GM12878 (cell line): ENCODE measurements around the gene TARBP2. TPM values are rescaled to one million over a fixed set of nuclear protein-coding genes. Genes with fewer than 3 reads are reported as not detected.

Experiments used
- ATAC-seq: fragments of 200-7000 bp; cut with Tn5 transposase; 3 replicates; pipeline ENCODE4 v1.9.1; 2020; ENCODE audit warnings: mild to moderate bottlenecking, moderate library complexity
- BruUV-seq: library from RNA; stranded (reverse); fragments of 400-500 nt; replicated peaks from 2 replicates; lab custom pipeline; 2021; lab: Mats Ljungman, UMichigan
- CTCF ChIA-PET: fragments of 300-600 bp; sonication (Branson Sonifier 250); formaldehyde crosslinking; extraction: SDS; loops from one replicate; lab custom pipeline; 2021; ENCODE audit warnings: inconsistent platforms; lab: Yijun Ruan, JAX
- POLR2A ChIA-PET: fragments of 350-600 bp; formaldehyde crosslinking; extraction: SDS; loops from one replicate; lab custom pipeline; 2021; ENCODE audit warnings: inconsistent platforms; lab: Charles Lee
- RAD21 ChIA-PET: fragments of 300-600 bp; sonication (Branson Sonifier 250); formaldehyde crosslinking; loops from one replicate; lab custom pipeline; 2023; ENCODE audit warnings: antibody characterized with exemption; ENCODE audit not compliant: unreplicated experiment; lab: Charles Lee
- SMC1A ChIA-PET: fragments of 300-600 bp; sonication (Branson Sonifier 250); formaldehyde crosslinking; loops from one replicate; lab custom pipeline; 2023; ENCODE audit not compliant: unreplicated experiment, uncharacterized antibody; lab: Charles Lee
- DNase-seq: peaks from one replicate; pipeline ENCODE4 v3.0.0-alpha.2; 2011; ENCODE audit warnings: low read depth, low spot score
- FAIRE-seq: peaks from 3 replicates; lab custom pipeline; 2011; peaks lifted over from hg19 to GRCh38; lab: Jason Lieb, UNC
- H2AFZ ChIP-seq: 2 replicates; pipeline ENCODE4 v1.6.0; 2011; ENCODE audit warnings: low read depth, low read length, control low read depth; ENCODE audit not compliant: control insufficient read depth
- H3K27ac ChIP-seq: 2 replicates; pipeline ENCODE4 v1.5.1; 2011; ENCODE audit warnings: control low read depth; ENCODE audit not compliant: control insufficient read depth, insufficient read depth
- H3K27me3 ChIP-seq, 2 experiments: replicated peaks in 1 of 2; 2 replicates each; pipeline versions ENCODE4 v1.6.0 to v1.6.1; 2011; ENCODE audit warnings: low read length in 1 of 2; ENCODE audit not compliant: control insufficient read depth in 2 of 2, insufficient read depth in 2 of 2
- H3K36me3 ChIP-seq, 2 experiments: 2 replicates each; pipeline ENCODE4 v1.5.1; 2011; ENCODE audit warnings: low read length in 1 of 2; ENCODE audit not compliant: control insufficient read depth in 2 of 2, insufficient read depth in 2 of 2
- H3K4me1 ChIP-seq: 2 replicates; pipeline ENCODE4 v1.6.1; 2011; ENCODE audit warnings: mild to moderate bottlenecking, low read length, moderate library complexity, mixed read lengths; ENCODE audit not compliant: control insufficient read depth, insufficient read depth
- H3K4me2 ChIP-seq: 2 replicates; pipeline ENCODE4 v1.6.0; 2011; ENCODE audit warnings: control low read depth; ENCODE audit not compliant: control insufficient read depth, insufficient read depth
- H3K4me3 ChIP-seq: fragments of 200-600 bp; sonication (generic); 2 replicates; pipeline ENCODE4 v1.5.1; 2016
- H3K79me2 ChIP-seq: 2 replicates; pipeline ENCODE4 v1.6.0; 2011; ENCODE audit warnings: low read length; ENCODE audit not compliant: control insufficient read depth, insufficient read depth
- H3K9ac ChIP-seq: 2 replicates; pipeline ENCODE4 v1.8.0; 2011; ENCODE audit warnings: low read length, control low read depth, mixed read lengths; ENCODE audit not compliant: control insufficient read depth, insufficient read depth
- H3K9me3 ChIP-seq: replicated peaks from 3 replicates; pipeline ENCODE4 v1.5.1; 2011; ENCODE audit warnings: mild to moderate bottlenecking, low read length; ENCODE audit not compliant: control insufficient read depth, insufficient read depth
- H4K20me1 ChIP-seq: 2 replicates; pipeline ENCODE4 v1.6.0; 2011; ENCODE audit not compliant: control insufficient read depth, insufficient read depth
- CTCF ChIP-seq, 3 experiments: IDR thresholded peaks in 2 of 3; conservative IDR thresholded peaks in 1 of 3; 2 replicates each; pipeline ENCODE4 v1.5.1; 2011; ENCODE audit warnings: low read depth in 3 of 3, low read length in 3 of 3, mild to moderate bottlenecking in 3 of 3, control low read depth in 2 of 3, moderate library complexity in 2 of 3, inconsistent platforms in 1 of 3, mixed read lengths in 1 of 3; ENCODE audit not compliant: control insufficient read depth in 2 of 3, insufficient read depth in 1 of 3; ENCODE audit errors: extremely low read depth in 1 of 3
- POLR2AphosphoS5 ChIP-seq: IDR thresholded peaks from 2 replicates; pipeline ENCODE4 v1.6.1; 2011; ENCODE audit warnings: mild to moderate bottlenecking, low read length, inconsistent platforms
- TAF1 ChIP-seq: IDR thresholded peaks from 2 replicates; pipeline ENCODE4 v1.6.1; 2011; ENCODE audit warnings: mild to moderate bottlenecking, low read depth, low read length, borderline replicate concordance
- WGBS: methylation state at CpG from one replicate; pipeline ENCODE4 v1.1.6; 2016; ENCODE audit warnings: low lambda C conversion rate; ENCODE audit not compliant: insufficient replicate concordance, insufficient coverage; ENCODE audit errors: missing lambda C conversion rate; 5-methylcytosine and 5-hydroxymethylcytosine counted together
- in situ Hi-C: fragments of 300-500 bp; cut with MboI; formaldehyde crosslinking; loops from 9 replicates; pipeline ENCODE4 v1.14.3; 2018; ENCODE audit warnings: mixed read lengths
- intact Hi-C: fragments of 100-400 bp; cut with micrococcal nuclease; formaldehyde crosslinking; loops from one replicate; pipeline ENCODE4 v1.14.2; 2022; ENCODE audit not compliant: unreplicated experiment
- polyA plus RNA-seq, 11 experiments: library from polyadenylated mRNA; depleted of rRNA in 4 of 11; unstranded in 6 of 11; stranded (reverse) in 5 of 11; fragments of >200 nt; fragmentation: Nextera tagmentation in 4 of 11; fragmentation: Illumina TruSeq in 1 of 11; extraction: Ambion mirVana in 4 of 11; extraction: Trizol in 1 of 11; gene quantifications; 1 replicate in 1 of 11; 2 replicates in 10 of 11; pipeline versions ENCODE4 v1.2.1 to v1.2.3, GENCODE V29; 2011 to 2016; ENCODE audit warnings: inconsistent platforms in 2 of 11, missing spikeins in 2 of 11, low read depth in 1 of 11
- total RNA-seq, 4 experiments: library from RNA; depleted of rRNA in 3 of 4; stranded (reverse); fragments of >200 nt in 3 of 4; fragmentation: Illumina TruSeq in 1 of 4; extraction: Trizol in 1 of 4; gene quantifications; 2 replicates each; pipeline versions ENCODE4 v1.2.1 to v1.2.3, GENCODE V29; 2013 to 2021

The TARBP2 gene
- total and polyA plus RNA-seq, 10 of the 15 experiments (the other 5 are each of a cell fraction or from before 2014, with no cell fraction given), result 5.5 to 60.1 (median 36.8) TPM

GRCh38 chr12:53476769-53477209 lies 24.3 kb upstream of the TARBP2 start:
- intact Hi-C loops (no loop called here), in situ Hi-C loops (loop anchor here (10.0 kb wide), 1 partner anchor 452 kb away; no protein-coding TSS in a partner anchor)
- DNase-seq (no peak), FAIRE-seq (no peak), ATAC-seq (peak; percentile 60)
- Histone ChIP-seq H3K9me3 (no peaks in the 10 kb centered on the region), H3K27ac (no peak overlapping the region), H3K36me3 (peaks cover 25 to 50% of the 10 kb centered on the region in 2 experiments), H3K9ac (no peak overlapping the region), H3K4me2 (no peak overlapping the region), H3K27me3 (no peaks in the 10 kb centered on the region), H2AFZ (no peak overlapping the region), H3K4me3 (no peak overlapping the region), H4K20me1 (peaks cover 3% of the 10 kb centered on the region), H3K79me2 (peaks cover 2% of the 10 kb centered on the region; the same call in 1 of the 2 replicates), H3K4me1 (0 out of 2 replicates have a peak, but pooled peaks cover 2% of the 10 kb centered on the region)
- POLR2A ChIA-PET, result interaction anchor here (0.6 to 1.5 kb wide), 3 partner anchors 9 to 132 kb away, joined by 3 to 4 read pairs (median 4); no protein-coding TSS in a partner anchor
- no TSS peak for BruUV-seq
- RAD21 ChIA-PET, result interaction anchor here (0.5 to 4.2 kb wide), 4 partner anchors 8 to 124 kb away, joined by 3 to 15 read pairs (median 4); no protein-coding TSS in a partner anchor
- WGBS, result 66% methylated on average over 2 of the region's 2 CpGs
- SMC1A ChIA-PET, result interaction anchor here (0.7 to 6.5 kb wide), 11 partner anchors 9 to 153 kb away, joined by 3 to 32 read pairs (median 3); partner anchors contain the start of gene NPFF
- TF ChIP-seq POLR2AphosphoS5 (peak; percentile 36; the same call in 1 of the 2 replicates), TAF1 (no peak), CTCF (IDR thresholded peaks at IDR 0.05 in 2 of 3, conservative IDR thresholded peaks at IDR 0.05 in 1 of 3; ENCODE audit: control insufficient read depth in 2 of 3, extremely low read depth in 1 of 3, insufficient read depth in 1 of 3, low read depth in 3 of 3, low read length in 3 of 3) (peak in 2 of 3 experiments; percentile 10 to 34; a peak in 2 of 6 replicates)
- CTCF ChIA-PET, result interaction anchor here (0.6 to 4.4 kb wide), 29 partner anchors 9 to 938 kb away, joined by 3 to 30 read pairs (median 4); partner anchors contain the start of gene TARBP2
